Left lung (tissue), 10 donors: Measurements from ENCODE around the gene ENTPD1. TPM values are rescaled to one million over a fixed set of nuclear protein-coding genes. Genes with fewer than 3 reads are reported as not detected.
"Not testable (repeated sequence)": the region's sequence is repeated elsewhere in the genome, so short reads cannot be mapped to it uniquely, and the experiment has no call there.

ENCODE experiments used
- ATAC-seq: fragments of 200-7000 bp; cut with Tn5 transposase; one replicate; pipeline ENCODE4 v1.9.1; 2020; ENCODE audit warnings: moderate library complexity
- DNase-seq, 4 donors: peaks; one replicate each; pipeline ENCODE4 v3.0.0-alpha.2; 2013 to 2020
- H3K27ac ChIP-seq, 2 donors: fragments of 200-600 bp; sonication (generic) in 1 of 2; one replicate each; pipeline versions ENCODE4 v1.5.0 to v1.8.0; 2020 to 2021
- H3K27me3 ChIP-seq, 2 donors: fragments of 200-600 bp; sonication (generic) in 1 of 2; one replicate each; pipeline versions ENCODE4 v1.5.0 to v1.8.0; 2020 to 2021
- H3K36me3 ChIP-seq, 2 donors: fragments of 200-600 bp; sonication (generic) in 1 of 2; one replicate each; pipeline versions ENCODE4 v1.5.0 to v1.8.0; 2020 to 2021
- H3K4me1 ChIP-seq, 2 donors: fragments of 200-600 bp; one replicate each; pipeline ENCODE4 v1.8.0; 2021
- H3K4me3 ChIP-seq, 2 donors: fragments of 200-600 bp; sonication (generic) in 1 of 2; one replicate each; pipeline versions ENCODE4 v1.5.0 to v1.8.0; 2020 to 2021; ENCODE audit warnings: mild to moderate bottlenecking in 1 of 2
- H3K9me3 ChIP-seq, 2 donors: fragments of 200-600 bp; sonication (generic) in 1 of 2; one replicate each; pipeline versions ENCODE4 v1.5.0 to v1.8.0; 2020 to 2021
- intact Hi-C, 2 donors: fragments of 100-400 bp; cut with DNase I; formaldehyde crosslinking; loops; one replicate each; pipeline versions ENCODE4 v1.11.2 to v1.14.2; 2022
- polyA plus RNA-seq, 6 donors: library from polyadenylated mRNA; unstranded; fragments of 120-200 nt; gene quantifications; one replicate each; pipeline ENCODE4 v1.2.1, GENCODE V29; 2013; ENCODE audit not compliant: insufficient read length in 6 of 6
- total RNA-seq, 2 donors: library from RNA; stranded (reverse); fragmentation: NEBNext Ultra II Directional; extraction: Animal tissue kit (Norgen Biotek cat#: 25700); gene quantifications; one replicate each; pipeline ENCODE4 v1.2.1, GENCODE V29; 2021
- TF ChIP-seq, protein P1 (sequence below), 2 donors: fragments of 200-600 bp; sonication (generic) in 1 of 2; IDR thresholded peaks; one replicate each; pipeline versions ENCODE4 v1.5.0 to v1.8.0; 2021; ENCODE audit warnings: antibody characterized with exemption in 2 of 2
- donor health status: DM: no; HTN: yes; CAD: no.
- donor health status: DM: no; HTN: no; CAD: no.

ENTPD1 gene
- total and polyA plus RNA-seq, 8 donors: 20.2 to 37.6 (median 24.5) TPM

GRCh38 chr10:95866467-95866842 lies 110.5 kb downstream of the ENTPD1 start:
- peaks cover 0 to 77% of the 10 kb centered on the region in 2 donors for H3K36me3 ChIP-seq
- ATAC-seq (no peak), DNase-seq (no peak)
- peaks cover 0 to 3% of the 10 kb centered on the region in 2 donors for H3K4me1 ChIP-seq
- no peaks in the 10 kb centered on the region for H3K9me3 ChIP-seq
- H3K27ac ChIP-seq: no peak overlapping the region
- intact Hi-C loops: no loop called here
- no peak overlapping the region for H3K4me3 ChIP-seq
- H3K27me3 ChIP-seq: no peaks in the 10 kb centered on the region
- TF ChIP-seq, protein P1, sequence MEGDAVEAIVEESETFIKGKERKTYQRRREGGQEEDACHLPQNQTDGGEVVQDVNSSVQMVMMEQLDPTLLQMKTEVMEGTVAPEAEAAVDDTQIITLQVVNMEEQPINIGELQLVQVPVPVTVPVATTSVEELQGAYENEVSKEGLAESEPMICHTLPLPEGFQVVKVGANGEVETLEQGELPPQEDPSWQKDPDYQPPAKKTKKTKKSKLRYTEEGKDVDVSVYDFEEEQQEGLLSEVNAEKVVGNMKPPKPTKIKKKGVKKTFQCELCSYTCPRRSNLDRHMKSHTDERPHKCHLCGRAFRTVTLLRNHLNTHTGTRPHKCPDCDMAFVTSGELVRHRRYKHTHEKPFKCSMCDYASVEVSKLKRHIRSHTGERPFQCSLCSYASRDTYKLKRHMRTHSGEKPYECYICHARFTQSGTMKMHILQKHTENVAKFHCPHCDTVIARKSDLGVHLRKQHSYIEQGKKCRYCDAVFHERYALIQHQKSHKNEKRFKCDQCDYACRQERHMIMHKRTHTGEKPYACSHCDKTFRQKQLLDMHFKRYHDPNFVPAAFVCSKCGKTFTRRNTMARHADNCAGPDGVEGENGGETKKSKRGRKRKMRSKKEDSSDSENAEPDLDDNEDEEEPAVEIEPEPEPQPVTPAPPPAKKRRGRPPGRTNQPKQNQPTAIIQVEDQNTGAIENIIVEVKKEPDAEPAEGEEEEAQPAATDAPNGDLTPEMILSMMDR (IDR thresholded peaks at IDR 0.05): no peak

GRCh38 chr10:95867866-95868265 lies 111.9 kb downstream of the ENTPD1 start:
- TF ChIP-seq, protein P1 (IDR thresholded peaks at IDR 0.05): no peak
- ATAC-seq: no peak
- Histone ChIP-seq H3K27me3 (no peaks in the 10 kb centered on the region), H3K9me3 (no peaks in the 10 kb centered on the region), H3K4me1 (peaks cover 0 to 3% of the 10 kb centered on the region in 2 donors), H3K27ac (no peak overlapping the region), H3K36me3 (peaks cover 0 to 80% of the 10 kb centered on the region in 2 donors), H3K4me3 (no peak overlapping the region)
- no peak for DNase-seq
- intact Hi-C loops: no loop called here

DNA sequence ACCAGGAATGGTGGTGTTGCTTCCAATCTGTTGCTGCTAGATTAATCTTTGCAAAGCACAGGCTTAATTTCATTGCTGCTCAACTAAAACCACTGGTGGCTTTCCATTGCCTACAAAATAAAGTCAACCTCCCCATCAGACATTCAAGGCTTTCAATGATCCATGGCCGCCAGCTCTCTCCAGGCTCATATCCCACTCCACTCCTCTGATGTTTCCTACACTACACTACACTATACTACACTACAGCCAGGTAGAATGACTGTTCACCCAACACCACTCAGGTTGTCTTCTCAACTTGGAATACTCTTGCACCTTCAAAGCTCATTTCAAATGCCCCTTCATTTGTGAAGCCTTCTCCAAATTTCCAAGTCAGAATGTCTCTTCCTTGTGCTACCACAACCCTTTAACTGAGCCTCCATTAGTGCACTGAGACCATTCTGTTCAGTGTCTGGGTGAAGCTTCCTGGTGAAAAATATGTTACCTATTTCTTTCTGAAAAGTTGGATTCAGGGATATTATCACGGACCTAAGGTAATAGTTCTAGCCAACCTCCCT lies 116.3 kb downstream of the ENTPD1 start:
- peaks cover 0 to 86% of the 10 kb centered on the region in 2 donors for H3K36me3 ChIP-seq
- H3K4me3 ChIP-seq: no peak overlapping the region
- no peaks in the 10 kb centered on the region for H3K27me3 ChIP-seq
- DNase-seq (no peak), ATAC-seq (no peak)
- intact Hi-C loops: no loop called here
- H3K27ac ChIP-seq: no peak overlapping the region
- TF ChIP-seq, protein P1 (IDR thresholded peaks at IDR 0.05): no peak
- H3K4me1 ChIP-seq: no peaks in the 10 kb centered on the region
- no peaks in the 10 kb centered on the region for H3K9me3 ChIP-seq

DNA sequence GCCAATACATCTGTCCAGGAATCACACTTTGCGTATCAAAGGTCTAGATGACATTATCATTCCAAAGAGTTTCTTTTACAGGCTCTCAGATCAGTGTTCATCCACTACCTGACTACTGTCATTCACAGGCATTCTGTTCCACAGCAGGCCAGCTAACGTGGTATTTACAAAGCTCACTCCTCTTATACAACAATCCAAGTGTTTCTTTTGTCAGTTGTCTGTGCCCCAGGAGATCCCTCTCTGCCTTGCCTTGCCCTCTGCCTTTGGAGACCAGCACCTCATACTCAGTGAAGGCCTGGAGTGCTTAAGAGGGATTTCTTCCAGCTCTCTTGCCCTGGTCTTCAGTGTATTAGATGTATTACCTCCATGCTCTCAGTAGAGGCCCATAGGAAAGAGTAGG lies 117.2 kb downstream of the ENTPD1 start:
- no peaks in the 10 kb centered on the region for H3K4me1 ChIP-seq
- TF ChIP-seq, protein P1 (IDR thresholded peaks at IDR 0.05): no peak
- no peak overlapping the region for H3K4me3 ChIP-seq
- peaks cover 0 to 76% of the 10 kb centered on the region in 2 donors for H3K36me3 ChIP-seq
- H3K27ac ChIP-seq: no peak overlapping the region
- no peak for DNase-seq
- no peaks in the 10 kb centered on the region for H3K27me3 ChIP-seq
- no peaks in the 10 kb centered on the region for H3K9me3 ChIP-seq
- no peak for ATAC-seq
- intact Hi-C loops: no loop called here

- TF ChIP-seq, protein P1 (IDR thresholded peaks at IDR 0.05): no peak
- Histone ChIP-seq H3K36me3 (peaks cover 0 to 71% of the 10 kb centered on the region in 2 donors), H3K9me3 (no peaks in the 10 kb centered on the region), H3K27me3 (no peaks in the 10 kb centered on the region), H3K4me3 (no peak overlapping the region), H3K4me1 (no peaks in the 10 kb centered on the region), H3K27ac (no peak overlapping the region)
- intact Hi-C loops: no loop called here
- no peak for ATAC-seq
- DNase-seq: no peak
Observed at GRCh38 chr10:95873651-95874050, 117.7 kb downstream of the ENTPD1 start.

DNA sequence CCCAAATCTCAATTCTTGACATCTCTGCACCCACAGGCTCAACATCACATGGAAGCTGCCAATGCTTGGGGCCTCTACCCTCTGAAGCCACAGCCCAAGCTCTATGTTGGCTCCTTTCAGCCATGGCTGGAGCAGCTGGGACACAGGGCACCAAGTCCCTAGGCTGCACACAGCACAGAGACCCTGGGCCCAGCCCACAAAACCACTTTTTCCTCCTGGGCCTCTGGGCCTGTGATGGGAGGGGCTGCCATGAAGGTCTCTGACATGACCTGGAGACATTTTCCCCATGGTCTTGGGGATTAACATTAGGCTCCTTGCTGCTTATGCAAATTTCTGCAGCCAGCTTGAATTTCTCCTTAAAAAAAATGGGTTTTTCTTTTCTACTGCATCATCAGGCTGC lies 118.8 kb downstream of the ENTPD1 start:
- H3K27me3 ChIP-seq, DNase-seq, H3K9me3 ChIP-seq, intact Hi-C loops, H3K4me1 ChIP-seq, H3K27ac ChIP-seq, H3K4me3 ChIP-seq, ATAC-seq: not testable (repeated sequence)
- peaks cover 0 to 66% of the 10 kb centered on the region in 2 donors for H3K36me3 ChIP-seq
